HUES6 (cell line): ENCODE data around the gene FIGNL2.

Experiments used
- H3K27ac ChIP-seq: 2 replicates; pipeline ENCODE4 v1.7.0; 2013; ENCODE audit warnings: low read depth, mild to moderate bottlenecking, low read length, inconsistent platforms
- H3K27me3 ChIP-seq: 2 replicates; pipeline ENCODE4 v1.6.1; 2013; ENCODE audit warnings: low read length; ENCODE audit not compliant: control insufficient read depth, insufficient read depth
- H3K36me3 ChIP-seq: 2 replicates; pipeline ENCODE4 v1.6.1; 2013; ENCODE audit warnings: low read length; ENCODE audit not compliant: control insufficient read depth, insufficient read depth
- H3K4me1 ChIP-seq: 2 replicates; pipeline ENCODE4 v1.6.1; 2013; ENCODE audit warnings: low read length; ENCODE audit not compliant: control insufficient read depth, insufficient read depth
- H3K4me3 ChIP-seq: 2 replicates; pipeline ENCODE4 v1.5.1; 2013; ENCODE audit warnings: low read depth, low read length
- H3K9ac ChIP-seq: one replicate; pipeline ENCODE4 v1.6.1; 2013; ENCODE audit warnings: mild to moderate bottlenecking, low read length
- H3K9me3 ChIP-seq: 2 replicates; pipeline ENCODE4 v1.6.1; 2013; ENCODE audit warnings: low read depth, low read length; ENCODE audit not compliant: control insufficient read depth, insufficient read depth

Gene FIGNL2

DNA sequence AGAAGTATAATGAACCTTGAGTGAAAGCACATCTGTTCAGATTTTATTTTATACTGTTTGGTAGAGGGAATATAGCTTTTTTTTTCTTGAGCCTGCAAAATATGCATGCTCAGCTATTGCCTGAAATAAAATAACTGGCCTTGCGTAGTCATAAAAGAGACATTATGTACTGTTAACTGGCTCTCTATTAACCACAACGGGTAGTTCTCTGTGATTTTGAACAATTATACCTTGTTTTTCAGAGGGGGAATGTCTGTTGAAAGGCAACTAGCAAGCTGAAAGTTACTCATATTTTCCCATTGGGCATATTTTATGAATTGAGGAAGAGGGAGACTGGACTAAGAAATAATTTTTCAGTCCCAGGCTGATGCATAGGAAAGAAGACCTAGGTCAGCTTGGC lies 62.6 kb downstream of the FIGNL2 start:
- Histone ChIP-seq H3K27ac (no peak overlapping the region), H3K9ac (no peak overlapping the region), H3K9me3 (no peaks in the 10 kb centered on the region)

DNA sequence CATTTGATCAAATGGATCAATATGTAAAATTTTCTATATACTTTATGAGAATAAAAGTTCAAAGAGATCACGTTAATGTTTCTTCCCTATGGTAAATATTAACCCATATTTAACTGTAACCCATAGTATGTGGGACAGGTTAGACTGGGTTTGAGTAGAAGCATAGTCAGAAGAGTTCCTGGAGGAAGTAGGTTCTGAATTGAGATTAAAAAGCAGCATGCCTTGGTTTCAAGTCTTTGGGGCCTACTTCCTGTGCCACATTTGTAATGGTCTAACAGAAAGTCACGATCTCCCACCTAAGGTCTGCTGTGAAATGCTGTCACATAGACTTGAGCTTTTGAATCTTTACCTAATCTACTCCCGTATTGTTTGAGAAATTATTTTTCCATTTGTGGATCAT lies 63.8 kb downstream of the FIGNL2 start:
- H3K27me3 ChIP-seq = no peaks in the 10 kb centered on the region
- H3K4me3 ChIP-seq = no peak overlapping the region
- no peak overlapping the region for H3K9ac ChIP-seq
- peaks cover 3% of the 10 kb centered on the region; the same call in 1 of the 2 replicates for H3K36me3 ChIP-seq
- H3K4me1 ChIP-seq = no peaks in the 10 kb centered on the region
- no peak overlapping the region for H3K27ac ChIP-seq
- H3K9me3 ChIP-seq = no peaks in the 10 kb centered on the region

More for the DNA sequence above, 62.6 kb downstream of the FIGNL2 start:
- no peaks in the 10 kb centered on the region for H3K27me3 ChIP-seq
- no peaks in the 10 kb centered on the region for H3K4me1 ChIP-seq
- no peak overlapping the region for H3K4me3 ChIP-seq
- peaks cover 13% of the 10 kb centered on the region for H3K36me3 ChIP-seq

DNA sequence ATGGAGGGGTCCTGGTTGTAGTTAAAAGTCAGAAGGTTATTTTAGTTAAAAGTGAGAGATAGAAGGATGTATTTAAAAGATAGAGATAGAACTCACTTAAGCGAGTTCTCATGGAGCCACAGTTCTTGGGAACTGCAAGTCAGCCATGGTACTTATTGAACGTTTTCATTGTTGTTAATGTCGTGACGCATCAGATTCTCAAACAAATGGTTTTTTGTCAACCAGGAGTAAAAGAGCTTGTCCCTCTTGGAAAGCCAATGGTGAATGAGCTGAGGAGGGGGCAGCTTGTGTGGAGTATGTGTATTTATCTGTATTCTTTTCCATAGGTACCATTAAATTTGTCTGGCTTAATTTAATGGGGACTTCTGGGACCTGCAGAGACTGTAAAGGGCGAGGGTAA lies 68.6 kb downstream of the FIGNL2 start:
- no peak overlapping the region for H3K27ac ChIP-seq
- no peak overlapping the region for H3K9ac ChIP-seq
- no peaks in the 10 kb centered on the region for H3K4me1 ChIP-seq
- no peaks in the 10 kb centered on the region for H3K9me3 ChIP-seq
- peaks cover 5% of the 10 kb centered on the region; the same call in 1 of the 2 replicates for H3K36me3 ChIP-seq
- no peak overlapping the region for H3K4me3 ChIP-seq
- no peaks in the 10 kb centered on the region for H3K27me3 ChIP-seq

DNA sequence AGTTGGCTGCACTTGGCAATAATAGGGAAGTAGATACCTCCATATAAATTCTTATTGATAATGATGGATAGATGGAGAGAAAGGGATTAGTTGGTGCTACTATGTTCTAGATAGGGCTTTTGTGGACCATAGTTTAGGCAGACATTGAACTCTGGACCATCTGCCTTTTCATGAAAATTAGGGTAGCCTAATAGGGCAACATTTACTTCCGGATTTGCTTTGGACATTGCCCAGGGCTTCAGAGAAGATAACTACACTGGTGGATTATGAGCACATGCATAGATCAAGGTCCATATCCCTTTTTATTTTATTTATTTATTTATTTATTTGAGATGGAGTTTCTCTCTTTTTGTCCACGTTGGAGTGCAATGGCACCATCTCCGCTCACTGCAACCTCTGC lies 70.5 kb downstream of the FIGNL2 start:
- H3K4me3 ChIP-seq = no peak overlapping the region
- peaks cover 13% of the 10 kb centered on the region for H3K36me3 ChIP-seq
- H3K27ac ChIP-seq = no peak overlapping the region
- H3K27me3 ChIP-seq = no peaks in the 10 kb centered on the region
- H3K9ac ChIP-seq = no peak overlapping the region
- H3K9me3 ChIP-seq = no peaks in the 10 kb centered on the region
- H3K4me1 ChIP-seq = no peaks in the 10 kb centered on the region

DNA sequence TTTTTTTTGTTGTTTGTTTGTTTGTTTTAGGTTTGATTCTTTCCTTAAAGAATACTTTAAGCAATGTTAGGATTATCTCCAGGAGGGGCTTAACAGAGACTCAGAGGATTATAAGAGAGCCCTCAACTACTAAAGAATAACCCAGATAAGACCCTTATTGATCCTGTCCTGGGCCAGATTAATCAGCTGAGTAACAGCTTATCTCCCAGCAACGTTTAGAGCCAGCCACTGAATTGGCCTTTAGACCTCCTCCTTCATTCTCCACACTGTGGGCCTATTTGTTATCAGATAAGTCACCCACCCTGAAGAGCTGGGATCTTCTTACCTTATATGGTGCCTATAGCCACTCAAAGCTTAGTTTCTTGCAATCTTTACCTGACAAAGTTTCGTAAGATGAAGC lies 71.1 kb downstream of the FIGNL2 start:
- Histone ChIP-seq H3K4me3 (no peak overlapping the region), H3K9ac (no peak overlapping the region), H3K4me1 (no peaks in the 10 kb centered on the region), H3K36me3 (peaks cover 13% of the 10 kb centered on the region), H3K9me3 (no peaks in the 10 kb centered on the region), H3K27me3 (no peaks in the 10 kb centered on the region), H3K27ac (no peak overlapping the region)

DNA sequence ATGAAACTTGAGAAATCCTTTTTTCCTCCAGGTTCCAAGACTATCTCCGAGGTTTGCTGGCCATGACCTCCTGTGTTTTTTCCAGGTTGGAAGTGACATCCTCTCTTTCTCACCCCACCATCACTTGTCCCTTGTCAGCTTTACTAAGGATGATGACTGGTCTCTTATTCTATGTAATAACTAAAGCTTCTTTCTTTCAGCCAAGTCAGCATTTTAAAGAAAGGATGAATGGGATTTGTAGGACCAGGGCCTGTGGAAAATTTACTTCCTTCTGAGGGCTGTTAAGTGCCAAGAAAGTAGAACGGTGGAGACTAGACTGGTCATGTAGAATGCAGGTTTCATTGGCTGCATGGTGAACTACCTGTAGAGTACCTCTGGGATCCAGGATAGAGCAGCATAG lies 73.6 kb downstream of the FIGNL2 start:
- H3K9ac ChIP-seq = no peak overlapping the region
- peaks cover 24% of the 10 kb centered on the region for H3K36me3 ChIP-seq
- no peaks in the 10 kb centered on the region for H3K9me3 ChIP-seq
- H3K27ac ChIP-seq = no peak overlapping the region
- no peaks in the 10 kb centered on the region for H3K4me1 ChIP-seq
- no peak overlapping the region for H3K4me3 ChIP-seq
- H3K27me3 ChIP-seq = no peaks in the 10 kb centered on the region

DNA sequence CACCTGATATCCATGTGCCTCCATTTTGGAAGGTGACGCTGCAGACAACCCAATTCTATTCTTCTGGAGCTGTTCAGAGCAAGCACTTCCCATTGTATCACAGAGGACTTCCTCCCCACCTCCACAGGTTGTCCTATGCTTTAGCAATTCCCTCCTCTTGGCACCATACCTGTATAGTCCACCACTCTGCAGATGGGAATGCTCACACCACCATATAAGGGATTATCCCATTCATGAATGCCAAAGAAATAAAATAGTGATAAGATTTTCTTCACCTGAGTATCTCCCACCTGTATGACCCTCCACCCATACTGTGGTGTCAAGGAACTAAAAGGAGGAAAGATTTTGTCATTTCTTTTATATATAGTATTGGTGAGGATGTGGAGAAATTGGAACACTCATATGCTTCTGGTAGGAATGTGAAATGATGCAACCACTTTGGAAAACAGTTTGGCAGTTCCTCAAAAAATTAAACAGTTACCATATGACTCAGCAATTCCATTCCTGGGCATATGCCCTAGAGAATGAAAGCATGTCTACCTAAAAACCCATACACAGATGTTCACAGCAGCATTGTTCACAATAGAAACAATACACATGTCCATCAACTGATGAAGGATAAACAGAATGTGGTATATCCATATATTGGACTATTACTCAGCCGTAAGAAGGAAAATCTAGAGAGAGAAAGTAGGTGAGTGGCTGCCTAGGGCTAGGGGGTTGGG lies 75.2 kb downstream of the FIGNL2 start:
- H3K27me3 ChIP-seq = no peaks in the 10 kb centered on the region
- H3K4me1 ChIP-seq = no peaks in the 10 kb centered on the region
- no peaks in the 10 kb centered on the region for H3K9me3 ChIP-seq
- no peak overlapping the region for H3K9ac ChIP-seq
- H3K36me3 ChIP-seq = peaks cover 39% of the 10 kb centered on the region
- H3K4me3 ChIP-seq = no peak overlapping the region
- no peak overlapping the region for H3K27ac ChIP-seq

DNA sequence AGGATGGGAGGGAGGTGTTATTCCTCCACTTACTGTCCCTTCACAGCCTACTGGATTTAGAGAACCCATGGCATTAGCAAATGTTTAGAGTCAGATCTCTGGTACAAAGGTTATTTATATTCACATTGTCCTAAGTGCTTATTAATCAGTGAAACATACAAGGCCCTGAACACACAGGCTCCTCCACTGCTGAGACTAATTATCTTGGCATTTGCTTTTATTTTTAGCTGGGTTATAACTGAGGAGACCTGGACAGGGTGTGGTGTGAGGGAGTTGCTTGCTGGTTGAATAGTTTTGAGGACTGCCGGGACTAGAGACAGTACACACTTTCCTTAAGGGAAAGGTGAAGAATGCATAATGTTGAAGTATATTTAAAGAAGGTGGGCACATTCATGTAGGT lies 77.5 kb downstream of the FIGNL2 start:
- peaks cover 44% of the 10 kb centered on the region for H3K36me3 ChIP-seq
- no peak overlapping the region for H3K9ac ChIP-seq
- no peaks in the 10 kb centered on the region for H3K9me3 ChIP-seq
- H3K27me3 ChIP-seq = no peaks in the 10 kb centered on the region
- H3K27ac ChIP-seq = no peak overlapping the region
- H3K4me3 ChIP-seq = no peak overlapping the region
- H3K4me1 ChIP-seq = no peaks in the 10 kb centered on the region
